GM12878 (cell line): Measurements from ENCODE around the gene ANKRD33B. TPM values are rescaled to one million over a fixed set of nuclear protein-coding genes. Genes with fewer than 3 reads are reported as not detected.
"Not testable (repeated sequence)": the region's sequence is repeated elsewhere in the genome, so short reads cannot be mapped to it uniquely, and the experiment has no call there.

ENCODE experiments used
- ATAC-seq: fragments of 200-7000 bp; cut with Tn5 transposase; 3 replicates; pipeline ENCODE4 v1.9.1; 2020; ENCODE audit warnings: mild to moderate bottlenecking, moderate library complexity
- BruUV-seq: library from RNA; stranded (reverse); fragments of 400-500 nt; replicated peaks from 2 replicates; lab custom pipeline; 2021; lab: Mats Ljungman, UMichigan
- CTCF ChIA-PET: fragments of 300-600 bp; sonication (Branson Sonifier 250); formaldehyde crosslinking; extraction: SDS; loops from one replicate; lab custom pipeline; 2021; ENCODE audit warnings: inconsistent platforms; lab: Yijun Ruan, JAX
- POLR2A ChIA-PET: fragments of 350-600 bp; formaldehyde crosslinking; extraction: SDS; loops from one replicate; lab custom pipeline; 2021; ENCODE audit warnings: inconsistent platforms; lab: Charles Lee
- RAD21 ChIA-PET: fragments of 300-600 bp; sonication (Branson Sonifier 250); formaldehyde crosslinking; loops from one replicate; lab custom pipeline; 2023; ENCODE audit warnings: antibody characterized with exemption; ENCODE audit not compliant: unreplicated experiment; lab: Charles Lee
- SMC1A ChIA-PET: fragments of 300-600 bp; sonication (Branson Sonifier 250); formaldehyde crosslinking; loops from one replicate; lab custom pipeline; 2023; ENCODE audit not compliant: unreplicated experiment, uncharacterized antibody; lab: Charles Lee
- DNase-seq: peaks from one replicate; pipeline ENCODE4 v3.0.0-alpha.2; 2011; ENCODE audit warnings: low read depth, low spot score
- FAIRE-seq: peaks from 3 replicates; lab custom pipeline; 2011; peaks lifted over from hg19 to GRCh38; lab: Jason Lieb, UNC
- H2AFZ ChIP-seq: 2 replicates; pipeline ENCODE4 v1.6.0; 2011; ENCODE audit warnings: low read depth, low read length, control low read depth; ENCODE audit not compliant: control insufficient read depth
- H3K27ac ChIP-seq: 2 replicates; pipeline ENCODE4 v1.5.1; 2011; ENCODE audit warnings: control low read depth; ENCODE audit not compliant: control insufficient read depth, insufficient read depth
- H3K27me3 ChIP-seq, 2 experiments: replicated peaks in 1 of 2; 2 replicates each; pipeline versions ENCODE4 v1.6.0 to v1.6.1; 2011; ENCODE audit warnings: low read length in 1 of 2; ENCODE audit not compliant: control insufficient read depth in 2 of 2, insufficient read depth in 2 of 2
- H3K36me3 ChIP-seq, 2 experiments: 2 replicates each; pipeline ENCODE4 v1.5.1; 2011; ENCODE audit warnings: low read length in 1 of 2; ENCODE audit not compliant: control insufficient read depth in 2 of 2, insufficient read depth in 2 of 2
- H3K4me1 ChIP-seq: 2 replicates; pipeline ENCODE4 v1.6.1; 2011; ENCODE audit warnings: mild to moderate bottlenecking, low read length, moderate library complexity, mixed read lengths; ENCODE audit not compliant: control insufficient read depth, insufficient read depth
- H3K4me2 ChIP-seq: 2 replicates; pipeline ENCODE4 v1.6.0; 2011; ENCODE audit warnings: control low read depth; ENCODE audit not compliant: control insufficient read depth, insufficient read depth
- H3K4me3 ChIP-seq: fragments of 200-600 bp; sonication (generic); 2 replicates; pipeline ENCODE4 v1.5.1; 2016
- H3K79me2 ChIP-seq: 2 replicates; pipeline ENCODE4 v1.6.0; 2011; ENCODE audit warnings: low read length; ENCODE audit not compliant: control insufficient read depth, insufficient read depth
- H3K9ac ChIP-seq: 2 replicates; pipeline ENCODE4 v1.8.0; 2011; ENCODE audit warnings: low read length, control low read depth, mixed read lengths; ENCODE audit not compliant: control insufficient read depth, insufficient read depth
- H3K9me3 ChIP-seq: replicated peaks from 3 replicates; pipeline ENCODE4 v1.5.1; 2011; ENCODE audit warnings: mild to moderate bottlenecking, low read length; ENCODE audit not compliant: control insufficient read depth, insufficient read depth
- H4K20me1 ChIP-seq: 2 replicates; pipeline ENCODE4 v1.6.0; 2011; ENCODE audit not compliant: control insufficient read depth, insufficient read depth
- BRCA1 ChIP-seq: IDR thresholded peaks from 2 replicates; pipeline ENCODE4 v1.6.1; 2011; ENCODE audit warnings: low read depth, low read length, improper control_type of control experiment
- CHD1 ChIP-seq: IDR thresholded peaks from 2 replicates; pipeline ENCODE4 v1.6.1; 2012; ENCODE audit warnings: low read depth, low read length, improper control_type of control experiment
- E2F4 ChIP-seq: IDR thresholded peaks from 2 replicates; pipeline ENCODE4 v1.6.1; 2012; ENCODE audit warnings: low read depth, low read length, improper control_type of control experiment
- LARP7 ChIP-seq: fragments of 450-650 bp; IDR thresholded peaks from 2 replicates; pipeline ENCODE4 v1.6.1; 2017; ENCODE audit warnings: mild to moderate bottlenecking
- MTA2 ChIP-seq: fragments of 450-650 bp; IDR thresholded peaks from 2 replicates; pipeline ENCODE4 v1.6.1; 2016; ENCODE audit warnings: low read depth, mild to moderate bottlenecking, moderate library complexity
- MYB ChIP-seq: fragments of 150-350 bp; IDR thresholded peaks from 2 replicates; pipeline ENCODE4 v1.6.1; 2014; ENCODE audit warnings: mild to moderate bottlenecking, low read depth, low read length, borderline replicate concordance
- SUZ12 ChIP-seq: fragments of 200-600 bp; sonication (generic); IDR thresholded peaks from one replicate; pipeline ENCODE4 v1.6.1; 2018; ENCODE audit warnings: antibody characterized with exemption, mild to moderate bottlenecking; ENCODE audit not compliant: unreplicated experiment
- YBX1 ChIP-seq: fragments of 450-650 bp; IDR thresholded peaks from 2 replicates; pipeline ENCODE4 v1.6.1; 2016; ENCODE audit warnings: antibody characterized with exemption
- WGBS: methylation state at CpG from one replicate; pipeline ENCODE4 v1.1.6; 2016; ENCODE audit warnings: low lambda C conversion rate; ENCODE audit not compliant: insufficient replicate concordance, insufficient coverage; ENCODE audit errors: missing lambda C conversion rate; 5-methylcytosine and 5-hydroxymethylcytosine counted together
- in situ Hi-C: fragments of 300-500 bp; cut with MboI; formaldehyde crosslinking; loops from 9 replicates; pipeline ENCODE4 v1.14.3; 2018; ENCODE audit warnings: mixed read lengths
- intact Hi-C: fragments of 100-400 bp; cut with micrococcal nuclease; formaldehyde crosslinking; loops from one replicate; pipeline ENCODE4 v1.14.2; 2022; ENCODE audit not compliant: unreplicated experiment
- polyA plus RNA-seq, 11 experiments: library from polyadenylated mRNA; depleted of rRNA in 4 of 11; unstranded in 6 of 11; stranded (reverse) in 5 of 11; fragments of >200 nt; fragmentation: Nextera tagmentation in 4 of 11; fragmentation: Illumina TruSeq in 1 of 11; extraction: Ambion mirVana in 4 of 11; extraction: Trizol in 1 of 11; gene quantifications; 1 replicate in 1 of 11; 2 replicates in 10 of 11; pipeline versions ENCODE4 v1.2.1 to v1.2.3, GENCODE V29; 2011 to 2016; ENCODE audit warnings: inconsistent platforms in 2 of 11, missing spikeins in 2 of 11, low read depth in 1 of 11
- total RNA-seq, 4 experiments: library from RNA; depleted of rRNA in 3 of 4; stranded (reverse); fragments of >200 nt in 3 of 4; fragmentation: Illumina TruSeq in 1 of 4; extraction: Trizol in 1 of 4; gene quantifications; 2 replicates each; pipeline versions ENCODE4 v1.2.1 to v1.2.3, GENCODE V29; 2013 to 2021
- TF ChIP-seq, protein P1 (sequence below): fragments of 450-650 bp; formaldehyde crosslinking; IDR thresholded peaks from 2 replicates; pipeline ENCODE4 v1.4.0; 2022; ENCODE audit warnings: mild to moderate bottlenecking, moderate library complexity
- TF ChIP-seq, protein P2 (sequence below): fragments of 450-650 bp; IDR thresholded peaks from 2 replicates; pipeline ENCODE4 v1.6.1; 2016; ENCODE audit warnings: mild to moderate bottlenecking

The ANKRD33B gene
- total and polyA plus RNA-seq, 10 of the 15 experiments (the other 5 are each of a cell fraction or from before 2014, with no cell fraction given), result 4.9 to 61.6 (median 15.6) TPM

GRCh38 chr5:10570540-10570939, 6.7 kb downstream of the ANKRD33B start:
- peaks cover 11% of the 10 kb centered on the region for H3K4me1 ChIP-seq
- WGBS, result 54% methylated on average over 2 of the region's 2 CpGs
- H2AFZ ChIP-seq, in situ Hi-C loops, ATAC-seq, H3K9ac ChIP-seq, H4K20me1 ChIP-seq, DNase-seq, FAIRE-seq, BruUV-seq, H3K27ac ChIP-seq, H3K4me3 ChIP-seq, H3K27me3 ChIP-seq, H3K9me3 ChIP-seq, H3K36me3 ChIP-seq: not testable (repeated sequence)
- peaks cover 92% of the 10 kb centered on the region for H3K79me2 ChIP-seq
- ChIA-PET POLR2A (interaction anchor here (0.6 to 1.6 kb wide), 5 partner anchors 9 to 321 kb away, joined by 3 to 7 read pairs (median 5); partner anchors contain the start of gene ATPSCKMT), CTCF (interaction anchor here (0.6 to 6.5 kb wide), 3 partner anchors 31 to 63 kb away, joined by 3 to 62 read pairs (median 3); no protein-coding TSS in a partner anchor), RAD21 (interaction anchor here (1.1 to 4.7 kb wide), 7 partner anchors 13 to 118 kb away, joined by 3 to 19 read pairs (median 3); no protein-coding TSS in a partner anchor), SMC1A (interaction anchor here (1.2 to 7.2 kb wide), 11 partner anchors 7 to 116 kb away, joined by 3 to 73 read pairs (median 4); no protein-coding TSS in a partner anchor)
- intact Hi-C loops, result loop anchor here (10.0 kb wide), 1 partner anchor 216 kb away; the partner anchor contains the start of gene MARCHF6
- H3K4me2 ChIP-seq, result peak overlapping the region; percentile 22

DNA sequence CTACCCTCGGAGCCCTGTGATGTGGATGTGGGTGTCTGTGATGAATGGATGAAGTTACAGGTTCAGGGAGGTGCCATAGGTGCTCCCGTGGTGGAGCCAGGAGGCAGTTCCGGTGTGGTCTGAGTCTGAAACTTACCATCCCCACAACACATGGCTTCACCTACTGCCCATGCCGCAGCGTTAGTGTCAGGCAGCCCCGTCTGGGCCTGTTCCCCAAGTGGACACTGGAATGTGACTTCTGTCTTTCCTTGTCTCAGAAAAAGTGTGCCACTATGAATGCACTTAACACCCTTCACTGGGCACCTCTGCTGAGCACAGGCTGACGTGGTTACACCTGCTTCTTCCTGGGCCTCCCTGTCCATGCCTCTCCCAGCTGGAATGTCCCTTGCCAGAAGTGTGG, 8.6 kb downstream of the ANKRD33B start:
- DNase-seq (no peak), ATAC-seq (no peak; the same call in 2 of the 3 replicates), FAIRE-seq (no peak)
- peaks cover 27% of the 10 kb centered on the region for H3K4me1 ChIP-seq
- intact Hi-C loops (loop anchor here (10.0 kb wide), 1 partner anchor 218 kb away; the partner anchor contains the start of gene MARCHF6), in situ Hi-C loops (no loop called here)
- no peak overlapping the region for H3K4me3 ChIP-seq
- SMC1A ChIA-PET, result no interaction called here
- 54% methylated on average over 7 of the region's 7 CpGs for WGBS
- peaks cover 2 to 5% of the 10 kb centered on the region in 2 experiments; a peak in 3 of 4 replicates for H3K36me3 ChIP-seq
- 0 out of 2 replicates have a peak overlapping the region, but pooled peaks have one; percentile 17 for H3K4me2 ChIP-seq
- H2AFZ ChIP-seq, result no peak overlapping the region
- no peaks in the 10 kb centered on the region for H3K9me3 ChIP-seq
- BruUV-seq, result no TSS peak
- CTCF ChIA-PET, result no interaction called here
- H3K27ac ChIP-seq, result peak overlapping the region; percentile 15; the same call in 1 of the 2 replicates
- POLR2A ChIA-PET, result no interaction called here
- no peaks in the 10 kb centered on the region for H4K20me1 ChIP-seq
- no peak overlapping the region for H3K9ac ChIP-seq
- H3K27me3 ChIP-seq, result no peaks in the 10 kb centered on the region
- RAD21 ChIA-PET, result interaction anchor here (1.1 kb wide), 1 partner anchor 44 kb away, joined by 3 read pairs; no protein-coding TSS in a partner anchor
- H3K79me2 ChIP-seq, result peaks cover 91% of the 10 kb centered on the region
- TF ChIP-seq SUZ12, result no peak
- TF ChIP-seq, protein P1, sequence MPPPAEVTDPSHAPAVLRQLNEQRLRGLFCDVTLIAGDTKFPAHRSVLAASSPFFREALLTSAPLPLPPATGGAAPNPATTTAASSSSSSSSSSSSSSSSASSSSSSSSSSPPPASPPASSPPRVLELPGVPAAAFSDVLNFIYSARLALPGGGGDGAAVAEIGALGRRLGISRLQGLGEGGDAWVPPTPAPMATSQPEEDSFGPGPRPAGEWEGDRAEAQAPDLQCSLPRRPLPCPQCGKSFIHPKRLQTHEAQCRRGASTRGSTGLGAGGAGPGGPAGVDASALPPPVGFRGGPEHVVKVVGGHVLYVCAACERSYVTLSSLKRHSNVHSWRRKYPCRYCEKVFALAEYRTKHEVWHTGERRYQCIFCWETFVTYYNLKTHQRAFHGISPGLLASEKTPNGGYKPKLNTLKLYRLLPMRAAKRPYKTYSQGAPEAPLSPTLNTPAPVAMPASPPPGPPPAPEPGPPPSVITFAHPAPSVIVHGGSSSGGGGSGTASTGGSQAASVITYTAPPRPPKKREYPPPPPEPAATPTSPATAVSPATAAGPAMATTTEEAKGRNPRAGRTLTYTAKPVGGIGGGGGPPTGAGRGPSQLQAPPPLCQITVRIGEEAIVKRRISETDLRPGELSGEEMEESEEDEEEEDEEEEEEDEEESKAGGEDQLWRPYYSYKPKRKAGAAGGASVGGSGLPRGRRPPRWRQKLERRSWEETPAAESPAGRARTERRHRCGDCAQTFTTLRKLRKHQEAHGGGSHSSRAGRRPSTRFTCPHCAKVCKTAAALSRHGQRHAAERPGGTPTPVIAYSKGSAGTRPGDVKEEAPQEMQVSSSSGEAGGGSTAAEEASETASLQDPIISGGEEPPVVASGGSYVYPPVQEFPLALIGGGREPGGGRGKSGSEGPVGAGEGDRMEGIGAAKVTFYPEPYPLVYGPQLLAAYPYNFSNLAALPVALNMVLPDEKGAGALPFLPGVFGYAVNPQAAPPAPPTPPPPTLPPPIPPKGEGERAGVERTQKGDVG (CRISPR knock-in tag), result no peak
- no peak for TF ChIP-seq LARP7
- TF ChIP-seq MTA2, result no peak
- no peak for TF ChIP-seq MYB
- TF ChIP-seq YBX1, result no peak
- TF ChIP-seq, protein P2, sequence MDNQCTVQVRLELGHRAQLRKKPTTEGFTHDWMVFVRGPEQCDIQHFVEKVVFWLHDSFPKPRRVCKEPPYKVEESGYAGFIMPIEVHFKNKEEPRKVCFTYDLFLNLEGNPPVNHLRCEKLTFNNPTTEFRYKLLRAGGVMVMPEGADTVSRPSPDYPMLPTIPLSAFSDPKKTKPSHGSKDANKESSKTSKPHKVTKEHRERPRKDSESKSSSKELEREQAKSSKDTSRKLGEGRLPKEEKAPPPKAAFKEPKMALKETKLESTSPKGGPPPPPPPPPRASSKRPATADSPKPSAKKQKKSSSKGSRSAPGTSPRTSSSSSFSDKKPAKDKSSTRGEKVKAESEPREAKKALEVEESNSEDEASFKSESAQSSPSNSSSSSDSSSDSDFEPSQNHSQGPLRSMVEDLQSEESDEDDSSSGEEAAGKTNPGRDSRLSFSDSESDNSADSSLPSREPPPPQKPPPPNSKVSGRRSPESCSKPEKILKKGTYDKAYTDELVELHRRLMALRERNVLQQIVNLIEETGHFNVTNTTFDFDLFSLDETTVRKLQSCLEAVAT, result no peak
- TF ChIP-seq BRCA1, result no peak
- TF ChIP-seq CHD1, result no peak
- TF ChIP-seq E2F4, result no peak
